GM23338 (cell line): ENCODE data around the gene BBOF1. TPM values are rescaled to one million over a fixed set of nuclear protein-coding genes. Genes with fewer than 3 reads are reported as not detected.

Experiments used
- ATAC-seq: fragments of 200-7000 bp; cut with Tn5 transposase; 3 replicates; pipeline ENCODE4 v1.9.1; 2020
- DNase-seq: peaks from one replicate; pipeline ENCODE4 v3.0.0-alpha.2; 2015; ENCODE audit warnings: low spot score
- H2AFZ ChIP-seq: fragments of 200-600 bp; sonication (generic); 2 replicates; pipeline ENCODE4 v1.8.0; 2016; ENCODE audit warnings: antibody characterized with exemption, mild to moderate bottlenecking, moderate library complexity
- H3F3A ChIP-seq: fragments of 200-600 bp; sonication (generic); replicated peaks from 2 replicates; pipeline ENCODE4 v1.8.0; 2017; ENCODE audit warnings: antibody characterized with exemption, mixed run types, low read depth
- H3K27ac ChIP-seq: fragments of 200-600 bp; sonication (generic); 2 replicates; pipeline ENCODE4 v1.6.1; 2016; ENCODE audit warnings: low read depth
- H3K27me3 ChIP-seq: fragments of 200-600 bp; sonication (generic); 2 replicates; pipeline ENCODE4 v1.8.0; 2016; ENCODE audit warnings: mild to moderate bottlenecking, mixed run types, moderate library complexity; ENCODE audit not compliant: insufficient read depth
- H3K36me3 ChIP-seq: fragments of 200-600 bp; sonication (generic); 2 replicates; pipeline ENCODE4 v1.8.0; 2016; ENCODE audit warnings: mild to moderate bottlenecking; ENCODE audit not compliant: insufficient read depth
- H3K4me1 ChIP-seq: fragments of 200-600 bp; sonication (generic); 2 replicates; pipeline ENCODE4 v1.8.0; 2016; ENCODE audit warnings: mild to moderate bottlenecking, moderate library complexity; ENCODE audit not compliant: insufficient read depth
- H3K4me2 ChIP-seq: fragments of 200-600 bp; sonication (generic); 2 replicates; pipeline ENCODE4 v1.7.1; 2017; ENCODE audit warnings: mixed run types
- H3K4me3 ChIP-seq: fragments of 200-600 bp; sonication (generic); 2 replicates; pipeline ENCODE4 v1.6.1; 2016; ENCODE audit warnings: mixed run types
- H3K79me2 ChIP-seq: fragments of 200-600 bp; sonication (generic); replicated peaks from 2 replicates; pipeline ENCODE4 v1.8.0; 2017; ENCODE audit warnings: mild to moderate bottlenecking; ENCODE audit not compliant: insufficient read depth
- H3K9me2 ChIP-seq: fragments of 200-600 bp; sonication (generic); 2 replicates; pipeline ENCODE4 v1.8.0; 2017; ENCODE audit not compliant: insufficient read depth
- H4K20me1 ChIP-seq: fragments of 200-600 bp; sonication (generic); replicated peaks from 2 replicates; pipeline ENCODE4 v1.8.0; 2017; ENCODE audit warnings: mild to moderate bottlenecking; ENCODE audit not compliant: insufficient read depth
- H3K27ac Mint-ChIP-seq: 2 replicates; pipeline ENCODE4 v1.8.0; 2020; ENCODE audit warnings: inconsistent platforms, mild to moderate bottlenecking, moderate library complexity, mixed read lengths
- H3K27me3 Mint-ChIP-seq: 3 replicates; pipeline ENCODE4 v1.8.0; 2022; ENCODE audit warnings: low read depth, mild to moderate bottlenecking, moderate library complexity, mixed read lengths, inconsistent platforms; ENCODE audit not compliant: insufficient read depth, poor library complexity
- H3K36me3 Mint-ChIP-seq: 3 replicates; pipeline ENCODE4 v1.8.0; 2021; ENCODE audit warnings: low read depth, mild to moderate bottlenecking, inconsistent platforms, moderate library complexity, mixed read lengths
- H3K4me1 Mint-ChIP-seq: 3 replicates; pipeline ENCODE4 v1.8.0; 2020; ENCODE audit warnings: mild to moderate bottlenecking, inconsistent platforms, mixed read lengths
- H3K4me3 Mint-ChIP-seq: 3 replicates; pipeline ENCODE4 v1.8.0; 2021; ENCODE audit warnings: moderate library complexity, mild to moderate bottlenecking, inconsistent platforms, mixed read lengths
- H3K9me3 Mint-ChIP-seq: 3 replicates; pipeline ENCODE4 v1.8.0; 2020; ENCODE audit warnings: moderate library complexity, mild to moderate bottlenecking, inconsistent platforms, mixed read lengths
- CREB1 ChIP-seq: fragments of 250-450 bp; sonication (Bioruptor Pico); IDR thresholded peaks from 2 replicates; pipeline ENCODE4 v1.5.0; 2020; ENCODE audit warnings: low read depth, mild to moderate bottlenecking, moderate library complexity
- ETS1 ChIP-seq: IDR thresholded peaks from 2 replicates; pipeline ENCODE4 v1.6.1; 2016; ENCODE audit warnings: antibody characterized with exemption
- EZH2 ChIP-seq: fragments of 200-600 bp; sonication (generic); IDR thresholded peaks from one replicate; pipeline ENCODE4 v1.8.0; 2017; ENCODE audit warnings: antibody characterized with exemption, mild to moderate bottlenecking, low read depth; ENCODE audit not compliant: unreplicated experiment
- EZH2phosphoT487 ChIP-seq: fragments of 200-600 bp; sonication (generic); IDR thresholded peaks from one replicate; pipeline ENCODE4 v1.8.1; 2018; ENCODE audit warnings: antibody characterized with exemption; ENCODE audit not compliant: unreplicated experiment
- JUNB ChIP-seq: IDR thresholded peaks from one replicate; pipeline ENCODE4 v1.6.1; 2016; ENCODE audit warnings: antibody characterized with exemption; ENCODE audit not compliant: unreplicated experiment
- NANOG ChIP-seq: IDR thresholded peaks from 2 replicates; pipeline ENCODE4 v1.6.1; 2016; ENCODE audit warnings: antibody characterized with exemption, borderline replicate concordance
- POLR2AphosphoS5 ChIP-seq: IDR thresholded peaks from 2 replicates; pipeline ENCODE4 v1.6.1; 2016; ENCODE audit warnings: antibody characterized with exemption, low read depth
- REST ChIP-seq: IDR thresholded peaks from one replicate; pipeline ENCODE4 v1.6.1; 2018; ENCODE audit warnings: antibody characterized with exemption; ENCODE audit not compliant: unreplicated experiment
- STAT1 ChIP-seq: IDR thresholded peaks from one replicate; pipeline ENCODE4 v1.6.1; 2016; ENCODE audit warnings: antibody characterized with exemption; ENCODE audit not compliant: unreplicated experiment
- ZNF114 ChIP-seq: fragments of 250-450 bp; sonication (Bioruptor Pico); IDR thresholded peaks from 2 replicates; pipeline ENCODE4 v1.5.0; 2020; ENCODE audit warnings: mild to moderate bottlenecking, moderate library complexity
- ZNF331 ChIP-seq: fragments of 250-450 bp; sonication (Bioruptor Pico); IDR thresholded peaks from 2 replicates; pipeline ENCODE4 v1.5.0; 2020; ENCODE audit warnings: low read depth, mild to moderate bottlenecking, moderate library complexity
- ZNF462 ChIP-seq: fragments of 250-450 bp; sonication (Bioruptor Pico); IDR thresholded peaks from 2 replicates; pipeline ENCODE4 v1.5.0; 2020; ENCODE audit warnings: mild to moderate bottlenecking, moderate library complexity
- polyA plus RNA-seq: library from polyadenylated mRNA; unstranded; fragments of >200 nt; fragmentation: Nextera tagmentation; extraction: Ambion mirVana; gene quantifications from 2 replicates; pipeline ENCODE4 v1.2.1, GENCODE V29; 2016
- total RNA-seq: library from RNA; depleted of rRNA; stranded (reverse); fragments of >200 nt; shearing (Covaris generic); gene quantifications from 2 replicates; pipeline ENCODE4 v1.2.3, GENCODE V29; 2014

The BBOF1 gene
- total and polyA plus RNA-seq, 2 experiments from 2014 or later = 0.24 to 0.53 TPM

- TF ChIP-seq EZH2 (no peak), ZNF114 (CRISPR knock-in tag) (no peak)
These were observed 22.4 kb upstream of the BBOF1 start (continued) for GRCh38 chr14:73996731-73997107.

GRCh38 chr14:73997108-73997943 is 21.8 kb upstream of the BBOF1 start:
- Histone ChIP-seq H3K4me2 (no peak overlapping the region), H3F3A (no peaks in the 10 kb centered on the region), H3K79me2 (no peaks in the 10 kb centered on the region), H3K36me3 (no peaks in the 10 kb centered on the region), H3K9me2 (no peaks in the 10 kb centered on the region), H4K20me1 (no peaks in the 10 kb centered on the region; the same call in 1 of the 2 replicates), H3K27ac (no peak overlapping the region), H2AFZ (no peak overlapping the region), H3K4me3 (no peak overlapping the region), H3K27me3 (no peaks in the 10 kb centered on the region), H3K4me1 (no peaks in the 10 kb centered on the region)
- DNase-seq (no peak), ATAC-seq (no peak)
- Mint-ChIP-seq H3K4me3 (no peak overlapping the region), H3K4me1 (no peaks in the 10 kb centered on the region), H3K27me3 (peaks cover 2% of the 10 kb centered on the region), H3K36me3 (no peaks in the 10 kb centered on the region), H3K9me3 (no peaks in the 10 kb centered on the region), H3K27ac (no peak overlapping the region)
- TF ChIP-seq ETS1 = no peak
- no peak for TF ChIP-seq ZNF114 (CRISPR knock-in tag)
- TF ChIP-seq CREB1 (CRISPR knock-in tag) = no peak
- no peak for TF ChIP-seq JUNB
- no peak for TF ChIP-seq POLR2AphosphoS5
- no peak for TF ChIP-seq EZH2phosphoT487
- no peak for TF ChIP-seq STAT1
- TF ChIP-seq ZNF331 (CRISPR knock-in tag) = no peak
- TF ChIP-seq NANOG = no peak
- no peak for TF ChIP-seq EZH2
- TF ChIP-seq REST = no peak
- no peak for TF ChIP-seq ZNF462 (CRISPR knock-in tag)
